ENCODE data around the gene CCDC102A.

Gene CCDC102A

GRCh38 chr16:57517397-57518367 lies 18.7 kb downstream of the CCDC102A start:
- DNase-seq = no peak

GRCh38 chr16:57516773-57517172 lies 19.6 kb downstream of the CCDC102A start:
- DNase-seq = no peak

- DNase-seq = no peak
Observed at GRCh38 chr16:57516176-57516725, 20.1 kb downstream of the CCDC102A start.

- no peak for DNase-seq
Observed at GRCh38 chr16:57514791-57515600, 21.4 kb downstream of the CCDC102A start.

- no peak for DNase-seq
Observed at GRCh38 chr16:57514371-57514770, 22.0 kb downstream of the CCDC102A start.

- DNase-seq = no peak
Observed at GRCh38 chr16:57513371-57514102, 22.8 kb downstream of the CCDC102A start.

- no peak for DNase-seq
Observed at GRCh38 chr16:57512296-57513001, 23.9 kb downstream of the CCDC102A start.

GRCh38 chr16:57510016-57510871 lies 26.1 kb downstream of the CCDC102A start:
- no peak for DNase-seq

GRCh38 chr16:57509231-57509923 lies 27.0 kb downstream of the CCDC102A start:
- no peak for DNase-seq

GRCh38 chr16:57508035-57508425 lies 28.3 kb downstream of the CCDC102A start:
- no peak for DNase-seq

- DNase-seq = no peak
Observed at GRCh38 chr16:57507136-57508034, 29.0 kb downstream of the CCDC102A start.

GRCh38 chr16:57505169-57505568 lies 31.2 kb downstream of the CCDC102A start:
- no peak for DNase-seq

GRCh38 chr16:57504491-57504890 lies 31.9 kb downstream of the CCDC102A start:
- DNase-seq = no peak

- no peak for DNase-seq
Observed at GRCh38 chr16:57504001-57504400, 32.4 kb downstream of the CCDC102A start.

GRCh38 chr16:57503366-57503765 lies 33.0 kb downstream of the CCDC102A start:
- no peak for DNase-seq

GRCh38 chr16:57502048-57502775 lies 34.2 kb downstream of the CCDC102A start:
- DNase-seq = no peak

GRCh38 chr16:57501492-57501891 lies 34.9 kb downstream of the CCDC102A start:
- DNase-seq = no peak

- no peak for DNase-seq
Observed at GRCh38 chr16:57500578-57501111, 35.7 kb downstream of the CCDC102A start.

All from EL (cell line).